ENCODE results near the gene ELOVL5.

DNA sequence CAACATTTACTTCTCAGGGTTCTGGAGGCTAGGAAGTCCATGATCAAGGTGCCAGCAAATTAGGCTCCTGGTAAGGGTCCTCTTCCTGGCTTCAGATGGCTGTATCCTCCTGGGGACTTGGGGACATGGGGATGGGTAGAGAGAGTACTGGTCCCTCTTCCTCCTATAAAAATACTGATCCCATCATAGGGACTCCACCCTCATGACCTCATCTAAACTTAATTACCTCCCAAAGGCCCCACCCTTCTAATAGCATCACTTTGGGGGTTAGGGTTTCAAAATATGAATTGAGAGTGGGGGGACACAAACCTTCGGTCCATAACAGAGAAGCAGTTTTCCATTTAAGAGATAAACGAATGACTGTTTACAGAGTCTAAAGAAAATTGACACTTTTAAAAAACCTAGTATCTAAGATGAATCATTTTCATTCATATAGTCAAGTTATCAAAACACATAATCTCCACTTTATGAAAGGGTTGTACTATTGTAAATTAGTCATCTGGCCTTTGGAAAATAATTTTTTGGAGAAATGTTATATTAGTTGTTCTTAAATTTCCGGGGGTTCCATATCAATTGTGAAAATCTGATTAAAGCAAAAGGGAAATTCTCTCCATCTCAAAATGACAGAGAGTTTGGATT lies 33.5 kb downstream of the ELOVL5 start:
- TF ChIP-seq, protein P1, sequence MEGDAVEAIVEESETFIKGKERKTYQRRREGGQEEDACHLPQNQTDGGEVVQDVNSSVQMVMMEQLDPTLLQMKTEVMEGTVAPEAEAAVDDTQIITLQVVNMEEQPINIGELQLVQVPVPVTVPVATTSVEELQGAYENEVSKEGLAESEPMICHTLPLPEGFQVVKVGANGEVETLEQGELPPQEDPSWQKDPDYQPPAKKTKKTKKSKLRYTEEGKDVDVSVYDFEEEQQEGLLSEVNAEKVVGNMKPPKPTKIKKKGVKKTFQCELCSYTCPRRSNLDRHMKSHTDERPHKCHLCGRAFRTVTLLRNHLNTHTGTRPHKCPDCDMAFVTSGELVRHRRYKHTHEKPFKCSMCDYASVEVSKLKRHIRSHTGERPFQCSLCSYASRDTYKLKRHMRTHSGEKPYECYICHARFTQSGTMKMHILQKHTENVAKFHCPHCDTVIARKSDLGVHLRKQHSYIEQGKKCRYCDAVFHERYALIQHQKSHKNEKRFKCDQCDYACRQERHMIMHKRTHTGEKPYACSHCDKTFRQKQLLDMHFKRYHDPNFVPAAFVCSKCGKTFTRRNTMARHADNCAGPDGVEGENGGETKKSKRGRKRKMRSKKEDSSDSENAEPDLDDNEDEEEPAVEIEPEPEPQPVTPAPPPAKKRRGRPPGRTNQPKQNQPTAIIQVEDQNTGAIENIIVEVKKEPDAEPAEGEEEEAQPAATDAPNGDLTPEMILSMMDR (IDR thresholded peaks at IDR 0.05; ENCODE audit: low read depth, low read length) = no peak
- no peak for TF ChIP-seq EZH2phosphoT487 (IDR thresholded peaks at IDR 0.05; ENCODE audit: low read depth)

Data from OCI-LY3 (cell line).